H7 (cell line): Measurements from ENCODE around the gene ATP5MC2. TPM values are rescaled to one million over a fixed set of nuclear protein-coding genes. Genes with fewer than 3 reads are reported as not detected.
"Not testable (repeated sequence)": the region's sequence is repeated elsewhere in the genome, so short reads cannot be mapped to it uniquely, and the experiment has no call there.

Source experiments
- DNase-seq: peaks from one replicate; pipeline ENCODE4 v3.0.0; 2012
- H3K27me3 ChIP-seq: 2 replicates; pipeline ENCODE4 v1.6.0; 2011; ENCODE audit warnings: mild to moderate bottlenecking, low read length; ENCODE audit not compliant: control insufficient read depth, insufficient read depth
- H3K36me3 ChIP-seq: replicated peaks from 2 replicates; pipeline ENCODE4 v1.5.1; 2011; ENCODE audit warnings: low read length; ENCODE audit not compliant: control insufficient read depth, insufficient read depth
- H3K4me3 ChIP-seq: 2 replicates; pipeline ENCODE4 v1.5.1; 2011; ENCODE audit warnings: low read depth, mild to moderate bottlenecking, control low read depth, low read length, moderate library complexity; ENCODE audit not compliant: insufficient read depth
- total RNA-seq: library from RNA; depleted of rRNA; stranded (reverse); fragments of >200 nt; shearing (Covaris generic); gene quantifications from 2 replicates; pipeline ENCODE4 v1.2.3, GENCODE V29; 2014; rRNA removed

Gene ATP5MC2
- total RNA-seq, result 382 and 460 TPM in 2 replicates

DNA sequence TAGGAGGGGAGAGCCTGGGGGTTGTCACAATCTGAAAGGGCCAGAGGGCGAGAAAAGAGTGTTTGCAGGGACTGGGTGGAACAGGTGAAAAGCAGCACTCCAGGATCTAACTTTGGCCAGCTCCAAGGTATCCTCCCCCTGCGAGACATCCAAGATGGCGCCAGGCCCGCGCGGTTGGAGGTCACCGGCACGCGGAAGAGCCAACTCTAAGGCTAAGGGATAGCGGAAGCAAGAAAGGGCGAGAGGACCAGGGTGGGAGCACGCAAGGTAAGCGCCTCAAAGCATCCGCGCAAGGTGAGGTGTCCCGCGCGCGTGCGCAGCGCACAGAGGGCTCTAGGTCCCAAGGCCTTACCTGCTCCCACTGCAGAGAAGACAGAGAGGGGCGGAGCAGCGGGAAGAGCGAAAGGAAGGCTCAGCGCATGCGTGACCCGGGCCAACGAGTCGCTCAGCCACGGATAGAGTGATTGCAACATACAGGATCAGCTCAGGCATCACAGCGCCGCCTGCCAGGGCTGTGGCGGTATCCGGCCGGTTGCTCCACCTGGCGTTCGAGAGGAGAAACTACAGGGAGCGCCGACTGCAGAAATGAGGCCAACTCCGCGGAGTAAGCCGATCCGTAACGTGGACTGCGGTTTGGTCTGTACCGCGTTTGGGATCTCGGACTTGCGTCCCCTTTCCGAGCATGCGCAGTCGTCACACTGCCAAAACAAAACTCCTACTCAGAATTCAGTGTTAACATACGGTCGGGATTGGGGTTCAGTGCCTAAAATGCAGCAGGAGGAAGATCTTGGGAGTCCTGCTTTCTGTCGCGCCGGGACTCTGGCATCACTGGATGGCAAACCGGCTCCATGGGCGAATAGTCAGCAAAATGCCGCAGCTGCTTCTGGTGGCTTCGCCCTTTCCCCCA lies at the start of gene ATP5MC2:
TSS of gene ATP5MC2 (minus strand) at position 383 of the 907 bp plus-strand sequence. CDS start 3,469 bp downstream, outside the sequence.
- peak; percentile 94 for DNase-seq
- Histone ChIP-seq H3K36me3 (peaks cover 16% of the 10 kb centered on the region), H3K4me3 (peak within 1 kb of the TSS; percentile 87), H3K27me3 (no peaks in the 10 kb centered on the region)

DNA sequence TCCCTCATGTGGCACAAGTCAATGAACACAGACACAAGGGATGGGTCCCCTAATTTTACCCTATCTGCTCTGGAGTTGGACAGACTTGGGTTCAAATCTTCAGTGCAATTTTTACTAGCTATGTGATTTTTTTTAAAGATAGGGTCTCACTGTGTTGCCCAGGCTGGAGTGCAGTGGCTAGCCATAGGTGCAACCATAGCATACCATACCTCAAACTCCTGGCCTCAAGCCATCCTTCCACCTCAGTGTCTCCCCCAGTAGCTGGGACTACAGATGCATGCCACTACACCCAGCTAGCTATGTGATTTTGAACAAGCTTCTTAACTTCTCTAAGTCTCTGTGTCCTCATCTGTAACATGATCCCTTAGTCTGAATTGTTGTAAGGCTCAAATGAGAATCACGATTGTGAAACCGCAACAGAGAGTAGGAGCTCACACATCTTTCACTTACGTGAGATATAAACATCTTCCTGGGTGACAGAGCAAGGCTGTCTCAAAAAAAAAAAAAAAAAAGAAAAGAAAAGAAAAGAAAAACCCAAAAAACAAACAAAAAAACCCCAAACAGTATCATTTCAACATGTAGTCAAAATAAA lies 46.7 kb upstream of the ATP5MC2 start:
- no peak for DNase-seq
- H3K27me3 ChIP-seq, result no peaks in the 10 kb centered on the region; the same call in 1 of the 2 replicates
- H3K36me3 ChIP-seq, result no peaks in the 10 kb centered on the region

DNA sequence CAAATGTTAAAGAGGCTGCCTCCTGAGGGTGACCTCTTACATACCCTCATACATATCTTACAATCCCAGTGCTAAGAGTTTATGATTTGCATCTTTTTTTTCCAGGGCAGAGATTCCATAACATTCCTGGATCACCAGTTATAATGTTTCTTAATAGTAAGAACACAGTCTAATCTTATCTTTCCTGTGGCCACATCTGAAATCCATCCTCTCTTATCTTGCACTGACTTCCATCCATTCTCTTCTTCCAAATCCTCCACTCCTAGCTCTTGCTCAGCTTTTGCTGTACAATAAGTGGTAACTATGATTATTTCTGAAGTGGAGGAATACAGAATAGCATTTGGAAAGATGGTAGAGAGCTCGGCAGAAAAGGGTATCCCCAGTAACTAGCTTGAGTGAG lies 45.1 kb upstream of the ATP5MC2 start:
- Histone ChIP-seq H3K27me3 (no peaks in the 10 kb centered on the region; the same call in 1 of the 2 replicates), H3K36me3 (no peaks in the 10 kb centered on the region), H3K4me3 (no peak overlapping the region)
- no peak for DNase-seq

More for the DNA sequence above, 46.7 kb upstream of the ATP5MC2 start:
- no peak overlapping the region for H3K4me3 ChIP-seq

DNA sequence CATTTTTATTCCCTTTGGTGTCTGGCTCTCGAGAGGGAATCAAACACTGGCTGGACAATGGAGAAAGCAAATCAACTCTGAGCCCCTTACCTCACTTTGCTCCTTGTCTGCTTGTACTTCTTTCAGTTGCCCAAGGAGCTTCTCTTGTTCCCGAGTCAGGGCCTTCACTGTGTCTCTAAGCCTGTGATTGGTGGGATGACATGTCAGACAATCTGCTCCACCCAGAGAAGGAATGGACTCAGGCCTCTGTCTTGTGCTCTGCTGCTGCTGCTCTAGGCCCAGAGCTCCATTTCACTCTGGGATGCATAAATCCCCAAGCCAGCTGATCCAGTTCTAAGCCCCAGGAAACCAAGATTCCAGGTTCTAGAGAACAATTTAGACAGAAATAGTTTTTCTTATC lies 43.8 kb upstream of the ATP5MC2 start:
- DNase-seq, result peak; percentile 69
- no peak overlapping the region for H3K4me3 ChIP-seq
- no peaks in the 10 kb centered on the region for H3K27me3 ChIP-seq
- H3K36me3 ChIP-seq, result no peaks in the 10 kb centered on the region

DNA sequence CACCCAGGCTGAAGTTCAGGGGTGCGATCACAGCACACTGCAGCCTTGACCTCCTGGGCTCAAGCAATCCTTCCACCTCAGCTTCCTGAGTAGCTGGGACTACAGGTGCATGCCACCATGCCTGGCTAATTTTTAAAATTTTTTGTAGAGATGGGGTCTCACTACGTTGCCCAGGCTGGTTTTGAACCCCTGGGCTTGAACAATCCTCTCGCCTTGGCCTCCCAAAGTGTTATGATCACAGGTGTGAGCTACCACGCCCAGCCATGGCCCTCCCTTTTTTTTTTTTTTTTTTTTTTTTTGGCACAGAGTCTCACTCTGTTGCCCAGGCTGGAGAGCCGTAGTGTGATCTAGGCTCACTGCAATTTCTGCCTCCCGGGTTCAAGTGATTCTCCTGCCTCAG lies 42.7 kb upstream of the ATP5MC2 start:
- not testable (repeated sequence) for H3K27me3 ChIP-seq, DNase-seq, H3K36me3 ChIP-seq, H3K4me3 ChIP-seq

DNA sequence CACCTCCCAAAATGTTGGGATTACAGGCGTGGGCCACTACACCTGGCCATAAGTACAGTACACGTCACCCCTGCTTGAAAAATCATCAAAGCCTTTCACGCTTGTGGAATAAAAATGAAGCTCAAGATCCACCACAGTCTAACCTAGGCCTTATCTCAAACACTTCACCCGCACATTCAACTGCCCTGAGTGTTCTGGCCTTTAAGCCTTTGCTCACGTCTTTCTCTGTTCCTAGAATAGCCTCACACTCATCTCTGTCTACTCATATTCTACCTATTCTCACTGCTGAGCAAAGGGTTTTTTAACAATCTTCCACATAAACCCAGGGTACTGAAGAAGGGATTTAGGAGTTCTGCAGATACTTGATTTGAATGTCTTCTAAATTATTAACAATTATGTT lies 41.4 kb upstream of the ATP5MC2 start:
- H3K4me3 ChIP-seq, result no peak overlapping the region
- no peak for DNase-seq
- H3K27me3 ChIP-seq, result no peaks in the 10 kb centered on the region
- no peaks in the 10 kb centered on the region for H3K36me3 ChIP-seq

DNA sequence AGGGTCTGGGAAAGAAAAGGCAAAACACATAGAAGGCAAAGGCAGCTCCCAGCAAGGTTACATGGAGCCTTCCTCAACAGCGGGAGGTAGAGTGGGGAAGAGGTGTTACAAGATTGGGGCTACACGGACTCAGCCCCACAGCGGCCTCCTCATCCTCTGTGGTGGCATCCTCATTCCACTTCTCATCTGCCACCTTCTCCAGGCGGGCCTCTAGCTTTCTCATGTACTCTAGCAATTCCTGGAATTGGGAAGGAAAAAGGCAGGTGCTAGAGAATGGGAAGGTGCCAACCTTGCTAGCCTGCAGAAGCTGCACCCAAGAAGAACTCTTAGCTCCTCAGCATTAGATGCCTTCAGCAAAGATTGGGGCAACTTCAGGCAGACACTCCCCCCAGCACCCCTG lies 38.1 kb upstream of the ATP5MC2 start:
- no peak overlapping the region for H3K4me3 ChIP-seq
- no peak for DNase-seq
- H3K27me3 ChIP-seq, result peaks cover 4% of the 10 kb centered on the region; the same call in 1 of the 2 replicates
- no peaks in the 10 kb centered on the region for H3K36me3 ChIP-seq

DNA sequence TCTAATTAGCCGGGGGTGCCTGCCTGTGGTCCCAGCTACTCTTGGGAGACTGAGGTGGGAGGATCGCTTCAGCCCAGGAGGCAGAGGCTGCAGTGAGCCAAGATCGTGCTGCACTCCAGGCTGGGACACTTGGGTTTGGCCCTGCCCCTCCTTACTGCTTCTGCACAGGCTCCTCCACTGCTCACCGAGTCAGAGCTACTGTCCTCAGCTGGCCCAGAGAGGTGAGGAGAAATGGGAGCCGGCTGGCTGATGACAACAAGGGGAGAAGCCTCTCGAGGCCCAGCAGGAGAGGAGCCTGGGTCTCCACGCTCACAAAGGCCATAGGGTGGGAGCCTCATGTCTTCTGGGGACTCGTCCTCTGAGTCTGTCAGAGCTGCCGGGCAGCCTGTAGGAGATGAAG lies 37.6 kb upstream of the ATP5MC2 start:
- Histone ChIP-seq H3K36me3 (no peaks in the 10 kb centered on the region), H3K27me3 (peaks cover 7% of the 10 kb centered on the region; the same call in 1 of the 2 replicates), H3K4me3 (no peak overlapping the region)
- DNase-seq, result no peak

DNA sequence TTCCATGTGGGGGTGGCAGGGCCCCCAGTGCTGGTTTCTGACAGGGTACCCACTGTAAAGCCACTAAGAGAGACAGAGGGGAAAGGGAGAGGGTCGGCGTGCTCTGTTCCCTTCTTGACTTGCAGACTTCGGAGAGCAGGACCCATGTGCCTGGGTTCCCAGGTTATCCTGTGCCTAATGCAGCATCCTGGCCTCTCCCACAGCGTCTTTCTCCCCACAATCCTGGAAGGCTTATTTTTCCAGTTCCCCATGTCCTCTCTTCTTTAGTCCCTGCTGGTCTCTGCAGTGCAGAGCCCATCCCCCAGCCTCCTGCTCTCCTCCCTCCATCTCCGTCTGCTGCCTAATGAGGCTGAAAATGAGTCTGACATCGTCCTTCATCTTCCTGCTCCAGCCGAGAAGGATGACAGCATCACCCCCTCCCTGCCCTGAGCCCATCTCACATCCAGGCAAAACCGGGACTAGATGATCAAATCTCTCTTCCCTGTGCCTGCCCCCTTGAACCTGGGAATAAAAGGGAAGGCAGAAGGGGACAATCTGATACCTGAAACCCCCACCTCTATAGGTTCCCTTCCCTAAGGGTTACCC lies 36.3 kb upstream of the ATP5MC2 start:
- no peaks in the 10 kb centered on the region for H3K36me3 ChIP-seq
- DNase-seq, result no peak

DNA sequence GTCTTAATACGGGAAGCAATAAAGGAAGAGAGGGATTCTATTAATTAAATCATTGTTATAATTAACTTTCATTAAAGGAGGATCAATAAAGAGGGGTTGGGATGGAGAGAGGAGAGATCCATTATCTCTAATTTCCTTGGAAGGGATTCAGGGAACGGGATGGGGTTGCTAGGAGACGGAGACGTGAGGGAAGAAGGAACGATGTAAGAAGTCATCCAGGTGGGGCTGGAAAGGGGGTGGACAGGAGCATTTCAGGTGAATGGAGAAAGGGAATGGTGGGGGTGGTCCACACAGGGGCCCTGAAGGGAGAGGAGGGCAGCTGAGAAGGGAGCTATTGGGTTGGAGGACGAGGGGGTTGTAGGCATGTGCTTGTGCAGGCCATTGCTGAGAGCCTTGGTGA lies 34.2 kb upstream of the ATP5MC2 start:
- DNase-seq, result no peak
- Histone ChIP-seq H3K27me3 (peaks cover 7% of the 10 kb centered on the region; the same call in 1 of the 2 replicates), H3K4me3 (no peak overlapping the region), H3K36me3 (no peaks in the 10 kb centered on the region)

More for the DNA sequence above, 36.3 kb upstream of the ATP5MC2 start:
- no peak overlapping the region for H3K4me3 ChIP-seq
- H3K27me3 ChIP-seq, result peaks cover 7% of the 10 kb centered on the region; the same call in 1 of the 2 replicates

DNA sequence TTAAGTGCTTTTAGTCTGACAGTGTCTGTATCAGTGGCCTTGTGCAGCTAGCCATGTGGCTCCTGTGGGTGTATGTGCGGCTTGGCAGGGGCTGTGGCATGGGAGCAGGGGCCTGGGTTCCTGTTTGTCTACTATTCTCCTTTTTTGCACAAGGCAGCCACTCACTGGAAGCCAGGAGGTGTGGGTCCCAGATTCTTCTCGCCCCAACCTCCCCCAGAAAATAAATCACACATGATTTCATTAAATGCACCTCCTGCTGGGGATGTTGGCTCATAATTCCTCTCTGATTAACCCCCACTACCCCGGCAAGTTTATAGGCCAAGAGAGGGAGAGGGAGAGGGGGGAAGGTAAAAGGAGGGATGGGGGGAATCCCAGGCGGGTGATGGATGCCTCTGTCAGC lies 33.8 kb upstream of the ATP5MC2 start:
- DNase-seq, result no peak
- peaks cover 7% of the 10 kb centered on the region; the same call in 1 of the 2 replicates for H3K27me3 ChIP-seq
- H3K36me3 ChIP-seq, result no peaks in the 10 kb centered on the region
- H3K4me3 ChIP-seq, result no peak overlapping the region

DNA sequence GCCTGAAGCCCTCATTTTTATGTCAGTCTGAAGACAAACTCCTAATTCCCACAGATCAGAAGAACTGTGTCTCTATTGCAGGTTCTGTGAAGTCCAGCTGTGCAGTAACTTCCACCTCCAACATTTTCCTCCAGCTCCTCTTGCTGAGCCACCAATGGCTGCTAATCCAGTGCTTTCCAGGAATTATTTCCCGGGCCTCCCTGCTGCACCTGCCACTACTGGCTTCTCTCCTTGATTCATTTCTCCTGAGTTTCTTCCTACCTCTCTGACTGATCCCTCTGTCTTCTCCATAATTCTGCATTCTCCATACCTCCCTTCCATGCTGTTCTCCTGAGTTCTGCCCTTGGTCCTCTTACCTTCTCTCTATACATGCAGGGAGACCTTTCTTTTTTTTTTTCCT lies 30.2 kb upstream of the ATP5MC2 start:
- H3K4me3 ChIP-seq, result no peak overlapping the region
- no peak for DNase-seq
- peaks cover 17% of the 10 kb centered on the region for H3K27me3 ChIP-seq
- H3K36me3 ChIP-seq, result no peaks in the 10 kb centered on the region

DNA sequence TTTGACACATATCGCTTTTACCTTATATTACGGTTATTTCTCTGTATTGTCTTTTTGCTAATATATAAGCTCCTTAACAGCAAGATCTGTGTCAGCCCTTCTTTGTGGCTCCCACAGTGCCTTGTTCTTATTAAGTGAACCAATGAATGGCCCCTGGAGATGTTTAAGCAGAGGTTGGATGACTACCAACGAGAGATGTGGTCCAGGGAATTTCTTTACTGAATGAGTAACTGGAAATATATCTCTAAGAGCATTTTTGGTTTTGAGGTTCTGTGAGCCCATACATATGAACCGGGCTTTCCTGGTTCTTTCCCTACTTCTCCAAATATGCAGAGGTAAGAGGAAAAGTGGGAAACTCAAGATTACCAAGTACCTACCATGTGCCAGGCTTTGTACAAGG lies 27.9 kb upstream of the ATP5MC2 start:
- DNase-seq, result no peak
- Histone ChIP-seq H3K36me3 (no peaks in the 10 kb centered on the region), H3K27me3 (peaks cover 25% of the 10 kb centered on the region), H3K4me3 (no peak overlapping the region)

DNA sequence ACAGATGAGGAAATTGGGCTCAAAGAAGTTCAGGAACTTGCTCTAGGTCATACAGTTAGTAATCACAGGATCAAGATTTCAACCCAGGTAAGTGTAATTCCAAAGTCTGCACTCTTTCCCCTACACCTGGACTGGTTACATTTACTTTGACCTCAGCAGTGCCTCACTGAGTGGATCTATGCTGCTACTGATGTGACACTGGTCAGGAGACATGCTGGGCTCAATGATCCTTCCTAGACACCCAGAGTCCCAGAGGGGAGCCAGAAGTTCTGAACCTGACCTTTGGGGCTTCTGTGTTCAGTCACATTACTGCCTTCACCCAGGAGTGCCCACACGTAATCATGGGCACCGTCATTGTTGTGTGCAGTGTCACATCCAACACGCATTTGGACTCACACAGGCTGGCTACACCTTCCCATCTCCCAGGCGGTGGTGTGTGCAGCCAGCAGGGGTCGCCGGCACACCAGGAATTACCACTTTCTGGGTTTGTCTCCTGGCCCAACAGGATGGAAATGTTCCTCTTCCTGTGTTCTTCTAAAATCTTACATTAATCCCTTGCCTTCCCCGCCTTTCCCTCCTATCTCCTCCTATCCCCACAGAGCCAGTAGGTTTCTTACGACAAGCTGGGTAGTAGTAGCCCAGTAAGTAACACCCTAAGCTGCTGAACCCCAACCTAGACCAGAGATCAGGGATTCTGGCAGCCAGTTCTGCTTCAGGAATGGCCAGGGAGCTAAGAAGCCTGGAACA lies 25.8 kb upstream of the ATP5MC2 start:
- no peaks in the 10 kb centered on the region for H3K36me3 ChIP-seq
- H3K27me3 ChIP-seq, result peaks cover 41% of the 10 kb centered on the region
- peak; percentile 79 for DNase-seq
- no peak overlapping the region for H3K4me3 ChIP-seq
